Stimulated activated memory B cell treated with anti-CD40 and anti-IgM and Interleukin-4, amounts not matched to agents 10 μg/mL and 1 μg/mL and 100 μg/mL, for 72 hours (primary cell): ENCODE results near the gene TNFAIP6.

Experiments
- ATAC-seq: fragments of 150-1000 bp; cut with Tn5 transposase; 2 replicates; pipeline ENCODE4 v1.10.0; 2021
- H3K27ac Mint-ChIP-seq: one replicate; pipeline ENCODE4 v1.8.0; 2022; ENCODE audit warnings: mild to moderate bottlenecking, mixed read lengths
- H3K27me3 Mint-ChIP-seq: one replicate; pipeline ENCODE4 v1.8.0; 2022; ENCODE audit warnings: mixed read lengths
- H3K36me3 Mint-ChIP-seq: one replicate; pipeline ENCODE4 v1.8.0; 2022; ENCODE audit warnings: mixed read lengths
- H3K4me1 Mint-ChIP-seq: one replicate; pipeline ENCODE4 v1.8.0; 2022; ENCODE audit warnings: mixed read lengths
- H3K4me3 Mint-ChIP-seq: one replicate; pipeline ENCODE4 v1.8.0; 2022; ENCODE audit warnings: mild to moderate bottlenecking, moderate library complexity, mixed read lengths
- H3K9me3 Mint-ChIP-seq: one replicate; pipeline ENCODE4 v1.8.0; 2022; ENCODE audit warnings: mixed read lengths

Gene TNFAIP6

DNA sequence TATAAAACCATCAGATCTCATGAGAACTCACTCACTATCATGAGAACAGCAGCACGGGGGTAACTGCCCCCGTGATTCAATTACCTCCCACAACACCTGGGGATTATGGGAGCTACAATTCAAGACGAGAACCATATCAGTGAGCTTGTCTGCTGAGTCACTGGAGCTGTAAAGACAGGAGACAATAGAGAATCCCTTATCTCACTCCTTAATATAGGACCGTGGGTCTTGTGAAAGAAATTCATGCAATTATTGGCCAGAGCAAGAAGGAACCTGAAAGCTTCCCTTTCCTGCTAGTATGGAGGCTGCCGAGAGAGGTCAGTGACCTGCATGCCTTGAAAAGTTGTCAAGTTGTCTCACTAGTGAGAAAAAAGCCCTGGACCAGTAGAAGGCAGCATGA lies 9.5 kb upstream of the TNFAIP6 start:
- peaks cover 6% of the 10 kb centered on the region for H3K36me3 Mint-ChIP-seq
- H3K27ac Mint-ChIP-seq, result no peak overlapping the region
- H3K4me3 Mint-ChIP-seq, result no peak overlapping the region
- no peaks in the 10 kb centered on the region for H3K4me1 Mint-ChIP-seq
- ATAC-seq, result no peak
- H3K27me3 Mint-ChIP-seq, result peaks cover 10% of the 10 kb centered on the region
- peaks cover 7% of the 10 kb centered on the region for H3K9me3 Mint-ChIP-seq

GRCh38 chr2:151350579-151351195 lies 6.7 kb upstream of the TNFAIP6 start:
- Mint-ChIP-seq H3K9me3 (no peaks in the 10 kb centered on the region), H3K4me3 (no peak overlapping the region), H3K4me1 (no peaks in the 10 kb centered on the region), H3K27ac (no peak overlapping the region), H3K27me3 (peaks cover 10% of the 10 kb centered on the region), H3K36me3 (no peaks in the 10 kb centered on the region)
- ATAC-seq, result no peak

DNA sequence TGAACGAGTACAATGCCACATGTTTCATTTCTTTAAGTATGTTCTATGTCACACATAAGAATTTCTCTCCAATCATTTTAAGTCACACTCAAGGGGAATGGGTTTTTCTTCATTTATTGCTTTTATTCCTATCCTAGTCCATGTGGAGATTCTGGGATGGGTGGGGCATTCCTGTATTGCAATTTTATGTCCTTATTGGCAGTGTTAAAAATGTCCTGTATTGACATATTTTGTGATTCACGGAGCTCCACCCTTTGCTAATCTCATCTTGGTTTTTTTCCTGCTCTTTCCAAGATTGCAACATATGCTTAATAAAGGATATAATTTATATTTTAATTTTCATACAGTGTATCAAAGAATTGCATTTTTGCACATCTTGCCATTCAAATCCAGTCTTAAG lies 3.4 kb upstream of the TNFAIP6 start:
- peaks cover 10% of the 10 kb centered on the region for H3K27me3 Mint-ChIP-seq
- no peaks in the 10 kb centered on the region for H3K36me3 Mint-ChIP-seq
- H3K4me1 Mint-ChIP-seq, result no peaks in the 10 kb centered on the region
- H3K4me3 Mint-ChIP-seq, result no peak overlapping the region
- no peaks in the 10 kb centered on the region for H3K9me3 Mint-ChIP-seq
- no peak overlapping the region for H3K27ac Mint-ChIP-seq
- ATAC-seq, result no peak

- Mint-ChIP-seq H3K27ac (no peak overlapping the region), H3K4me1 (no peaks in the 10 kb centered on the region), H3K36me3 (no peaks in the 10 kb centered on the region), H3K27me3 (peaks cover 10% of the 10 kb centered on the region), H3K9me3 (no peaks in the 10 kb centered on the region), H3K4me3 (no peak overlapping the region)
- no peak for ATAC-seq
These were observed 2.6 kb upstream of the TNFAIP6 start for GRCh38 chr2:151354807-151355206.

DNA sequence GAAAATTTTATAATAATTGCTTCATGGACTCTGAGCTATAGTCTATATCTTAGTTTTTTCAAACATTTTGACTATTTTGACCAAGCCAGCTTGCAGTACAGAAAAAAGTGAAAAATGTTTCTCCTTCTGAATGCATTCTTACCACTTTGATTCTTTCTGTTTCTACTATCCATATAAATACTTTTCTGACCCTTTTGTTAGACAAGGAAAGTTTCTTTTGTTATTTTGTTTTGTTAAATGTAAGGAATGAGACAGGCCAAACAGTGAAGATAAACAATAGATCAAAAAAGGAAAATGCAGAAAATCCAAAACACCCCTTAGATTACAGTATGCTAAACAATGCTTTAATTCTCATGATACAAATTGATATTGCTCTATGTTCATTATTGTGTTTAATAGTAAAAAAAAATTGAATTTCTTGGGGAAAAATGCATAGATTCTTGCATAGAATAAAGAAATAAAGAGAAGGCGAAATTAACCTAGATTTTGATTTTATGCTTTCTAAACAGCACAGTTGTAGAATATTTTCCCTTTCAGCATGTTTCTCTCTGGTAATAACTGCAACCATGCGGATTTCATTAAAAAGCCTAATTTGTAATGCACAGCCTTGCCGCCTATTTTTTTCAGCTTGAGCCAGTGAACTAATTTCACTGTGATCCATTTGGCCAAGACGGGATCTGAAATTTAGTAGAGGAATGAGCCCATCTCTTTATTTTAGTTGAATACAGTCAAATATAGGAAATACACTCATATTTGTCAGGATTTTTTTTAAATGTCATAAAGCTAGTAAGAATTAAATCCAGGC lies 976 bp downstream of the TNFAIP6 start:
- Mint-ChIP-seq H3K4me3 (no peak overlapping the region), H3K4me1 (no peaks in the 10 kb centered on the region)

GRCh38 chr2:151359768-151360461 lies 2.5 kb downstream of the TNFAIP6 start:
- Mint-ChIP-seq H3K4me1 (peaks cover 6% of the 10 kb centered on the region), H3K27ac (no peak overlapping the region), H3K27me3 (no peaks in the 10 kb centered on the region), H3K9me3 (peaks cover 3% of the 10 kb centered on the region), H3K4me3 (no peak overlapping the region), H3K36me3 (no peaks in the 10 kb centered on the region)
- no peak for ATAC-seq

More for the DNA sequence above, 976 bp downstream of the TNFAIP6 start:
- Mint-ChIP-seq H3K27me3 (peaks cover 10% of the 10 kb centered on the region), H3K9me3 (peaks cover 3% of the 10 kb centered on the region), H3K36me3 (no peaks in the 10 kb centered on the region), H3K27ac (no peak overlapping the region)
- ATAC-seq, result no peak

- no peak for ATAC-seq
- H3K27ac Mint-ChIP-seq, result no peak overlapping the region
These were observed 4.4 kb downstream of the TNFAIP6 start for GRCh38 chr2:151361674-151362370.

DNA sequence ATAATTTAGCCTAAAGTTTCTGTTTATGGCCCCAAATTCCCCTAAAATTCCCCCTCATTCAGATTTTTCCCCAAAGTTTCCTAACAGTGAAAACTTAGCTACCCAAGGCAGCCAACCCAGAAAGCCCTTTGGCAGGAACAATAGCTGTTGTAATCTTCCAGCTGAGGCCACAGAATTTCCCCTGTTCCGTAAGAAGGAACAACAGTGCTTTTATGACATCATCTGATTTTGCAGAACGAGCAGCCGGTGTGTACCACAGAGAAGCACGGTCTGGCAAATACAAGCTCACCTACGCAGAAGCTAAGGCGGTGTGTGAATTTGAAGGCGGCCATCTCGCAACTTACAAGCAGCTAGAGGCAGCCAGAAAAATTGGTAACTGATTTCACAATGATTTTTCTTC lies 6.3 kb downstream of the TNFAIP6 start:
- Mint-ChIP-seq H3K4me1 (peaks cover 6% of the 10 kb centered on the region), H3K27me3 (no peaks in the 10 kb centered on the region), H3K27ac (no peak overlapping the region), H3K4me3 (no peak overlapping the region), H3K9me3 (peaks cover 3% of the 10 kb centered on the region), H3K36me3 (no peaks in the 10 kb centered on the region)
- ATAC-seq, result peak; percentile 74

More at GRCh38 chr2:151361674-151362370, 4.4 kb downstream of the TNFAIP6 start:
- Mint-ChIP-seq H3K4me1 (peaks cover 6% of the 10 kb centered on the region), H3K9me3 (peaks cover 3% of the 10 kb centered on the region), H3K36me3 (no peaks in the 10 kb centered on the region), H3K4me3 (no peak overlapping the region), H3K27me3 (no peaks in the 10 kb centered on the region)

DNA sequence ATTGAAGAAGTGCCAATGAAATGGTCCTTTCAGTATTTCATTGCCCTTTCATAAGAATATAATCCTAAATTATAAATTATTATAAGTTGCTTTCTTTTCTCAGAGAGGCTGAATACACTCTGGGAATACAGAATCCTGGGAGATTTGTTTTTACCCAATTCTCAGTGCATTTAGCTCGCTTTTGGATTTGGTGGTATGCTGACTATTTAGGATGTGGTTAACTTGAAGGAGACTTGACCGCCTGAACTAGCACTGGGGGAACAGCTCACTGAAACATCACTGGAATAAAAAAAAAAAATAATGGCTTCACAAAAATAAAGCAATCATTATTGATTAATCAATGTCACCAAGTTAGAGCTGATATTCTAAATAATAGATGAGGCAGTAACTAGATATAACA lies 10.2 kb downstream of the TNFAIP6 start:
- H3K27me3 Mint-ChIP-seq, result no peaks in the 10 kb centered on the region
- ATAC-seq, result no peak
- no peaks in the 10 kb centered on the region for H3K36me3 Mint-ChIP-seq
- no peak overlapping the region for H3K4me3 Mint-ChIP-seq
- peaks cover 6% of the 10 kb centered on the region for H3K4me1 Mint-ChIP-seq
- H3K27ac Mint-ChIP-seq, result no peak overlapping the region
- H3K9me3 Mint-ChIP-seq, result peaks cover 3% of the 10 kb centered on the region

- no peak overlapping the region for H3K4me3 Mint-ChIP-seq
- H3K27ac Mint-ChIP-seq, result no peak overlapping the region
- ATAC-seq, result no peak
- H3K36me3 Mint-ChIP-seq, result no peaks in the 10 kb centered on the region
- no peaks in the 10 kb centered on the region for H3K4me1 Mint-ChIP-seq
- H3K27me3 Mint-ChIP-seq, result no peaks in the 10 kb centered on the region
- no peaks in the 10 kb centered on the region for H3K9me3 Mint-ChIP-seq
These were observed 17.0 kb downstream of the TNFAIP6 start for GRCh38 chr2:151374436-151374835.

DNA sequence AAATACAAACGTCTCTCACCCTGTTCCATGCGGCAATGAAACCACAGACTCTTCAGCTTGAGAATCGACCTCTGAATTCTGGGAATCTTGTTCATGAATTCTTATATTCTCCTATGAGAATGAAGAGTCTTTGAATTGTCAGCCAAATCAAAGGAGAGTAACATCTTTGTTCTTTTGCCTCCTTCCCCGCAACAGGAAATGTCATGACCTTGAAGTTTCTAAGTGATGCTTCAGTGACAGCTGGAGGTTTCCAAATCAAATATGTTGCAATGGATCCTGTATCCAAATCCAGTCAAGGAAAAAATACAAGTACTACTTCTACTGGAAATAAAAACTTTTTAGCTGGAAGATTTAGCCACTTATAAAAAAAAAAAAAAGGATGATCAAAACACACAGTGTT lies 21.8 kb downstream of the TNFAIP6 start:
- Mint-ChIP-seq H3K27ac (no peak overlapping the region), H3K4me3 (no peak overlapping the region), H3K9me3 (no peaks in the 10 kb centered on the region), H3K27me3 (no peaks in the 10 kb centered on the region), H3K4me1 (no peaks in the 10 kb centered on the region), H3K36me3 (no peaks in the 10 kb centered on the region)
- no peak for ATAC-seq

DNA sequence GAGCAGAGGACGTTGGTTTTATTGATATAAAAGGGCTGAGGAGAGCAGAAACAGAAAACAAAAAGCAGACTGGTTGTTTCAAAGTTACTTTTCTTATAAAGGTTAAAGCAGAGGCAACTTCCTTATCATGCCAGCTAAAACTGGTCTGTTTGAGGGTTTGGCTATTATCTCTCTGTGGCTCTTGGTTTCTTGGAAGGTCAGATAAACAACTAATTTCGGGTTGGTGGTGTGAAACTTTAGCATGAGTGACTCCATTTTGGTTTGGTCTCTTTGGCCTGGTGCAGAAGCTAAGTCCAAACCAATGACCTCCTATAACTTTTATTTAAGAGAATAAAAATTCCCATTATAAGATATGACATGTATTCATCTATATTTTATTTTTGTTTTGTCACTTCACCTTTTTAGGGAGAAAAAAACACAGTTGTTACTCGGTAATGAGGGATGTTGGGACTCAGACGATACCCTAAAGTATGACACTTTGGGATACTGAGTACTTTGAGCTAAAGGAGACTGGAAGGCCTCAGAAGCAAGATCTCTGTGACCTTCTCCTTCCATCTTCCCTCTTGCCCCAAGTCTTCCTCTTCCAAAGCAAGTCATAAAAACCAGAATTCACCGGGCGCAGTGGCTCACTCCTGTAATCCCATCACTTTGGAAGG lies 23.3 kb downstream of the TNFAIP6 start:
- Mint-ChIP-seq H3K27me3 (no peaks in the 10 kb centered on the region), H3K9me3 (no peaks in the 10 kb centered on the region)
- no peak for ATAC-seq

DNA sequence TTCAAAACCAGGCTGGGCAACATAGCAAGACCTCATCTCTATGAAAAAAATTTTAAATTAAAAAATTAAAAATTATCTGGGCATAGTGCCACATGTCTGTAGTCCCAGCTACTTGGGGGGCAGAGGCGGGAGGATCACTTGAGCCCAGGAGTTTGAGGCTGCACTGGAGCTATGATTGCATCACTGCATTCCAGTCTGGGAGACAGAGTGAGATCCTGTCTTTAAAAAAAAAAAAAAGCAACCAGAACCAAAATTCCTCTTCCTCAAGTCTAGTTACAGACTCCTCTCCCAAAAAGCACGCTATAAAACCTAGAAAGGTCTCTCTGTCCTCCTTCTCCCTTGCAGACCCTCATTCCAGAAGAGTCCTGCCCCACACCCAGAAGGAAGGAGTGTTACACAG lies 23.9 kb downstream of the TNFAIP6 start:
- no peak for ATAC-seq
- Mint-ChIP-seq H3K27me3 (no peaks in the 10 kb centered on the region), H3K9me3 (no peaks in the 10 kb centered on the region), H3K4me1 (no peaks in the 10 kb centered on the region), H3K4me3 (no peak overlapping the region), H3K27ac (no peak overlapping the region), H3K36me3 (no peaks in the 10 kb centered on the region)

More for the DNA sequence above, 23.3 kb downstream of the TNFAIP6 start:
- Mint-ChIP-seq H3K36me3 (no peaks in the 10 kb centered on the region), H3K4me1 (no peaks in the 10 kb centered on the region), H3K4me3 (no peak overlapping the region), H3K27ac (no peak overlapping the region)

- ATAC-seq, result no peak
These were observed 30.6 kb downstream of the TNFAIP6 start for GRCh38 chr2:151388011-151388410.

GRCh38 chr2:151391436-151391835 lies 34.0 kb downstream of the TNFAIP6 start:
- H3K27me3 Mint-ChIP-seq, result no peaks in the 10 kb centered on the region
- H3K27ac Mint-ChIP-seq, result no peak overlapping the region
- H3K9me3 Mint-ChIP-seq, result peaks cover 8% of the 10 kb centered on the region
- H3K4me3 Mint-ChIP-seq, result no peak overlapping the region
- no peaks in the 10 kb centered on the region for H3K4me1 Mint-ChIP-seq
- no peak for ATAC-seq
- no peaks in the 10 kb centered on the region for H3K36me3 Mint-ChIP-seq

More at GRCh38 chr2:151388011-151388410, 30.6 kb downstream of the TNFAIP6 start:
- Mint-ChIP-seq H3K4me1 (no peaks in the 10 kb centered on the region), H3K9me3 (peaks cover 6% of the 10 kb centered on the region), H3K27me3 (no peaks in the 10 kb centered on the region), H3K4me3 (no peak overlapping the region), H3K36me3 (no peaks in the 10 kb centered on the region), H3K27ac (no peak overlapping the region)
